Measurements from ENCODE around the gene OR11G2.
"Not testable (repeated sequence)": the region's sequence is repeated elsewhere in the genome, so short reads cannot be mapped to it uniquely, and the experiment has no call there.

The OR11G2 gene

DNA sequence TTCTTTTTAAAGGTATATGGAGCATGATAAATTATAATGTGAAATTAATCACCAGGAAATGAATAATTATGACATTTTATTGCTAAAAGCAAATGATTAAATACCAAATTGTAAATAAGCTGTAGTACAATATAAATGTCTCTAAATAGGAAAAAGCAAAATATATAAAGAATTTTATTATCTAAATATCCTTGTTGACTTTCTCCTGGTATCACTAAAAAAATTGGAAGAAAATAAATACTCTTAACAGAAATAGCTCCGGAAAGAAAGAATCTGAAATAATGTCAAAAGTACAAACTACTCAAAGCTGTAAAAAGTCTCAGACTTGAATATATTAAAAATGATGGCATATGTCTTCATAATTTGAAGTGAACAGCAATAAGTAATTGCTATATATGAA lies 38.0 kb downstream of the OR11G2 start, which contains the start of gene OR11H7:
Gene OR11H7, plus strand, starts transcription at position 301 of the 400 bp plus-strand sequence.
- DNase-seq, result no peak

DNA sequence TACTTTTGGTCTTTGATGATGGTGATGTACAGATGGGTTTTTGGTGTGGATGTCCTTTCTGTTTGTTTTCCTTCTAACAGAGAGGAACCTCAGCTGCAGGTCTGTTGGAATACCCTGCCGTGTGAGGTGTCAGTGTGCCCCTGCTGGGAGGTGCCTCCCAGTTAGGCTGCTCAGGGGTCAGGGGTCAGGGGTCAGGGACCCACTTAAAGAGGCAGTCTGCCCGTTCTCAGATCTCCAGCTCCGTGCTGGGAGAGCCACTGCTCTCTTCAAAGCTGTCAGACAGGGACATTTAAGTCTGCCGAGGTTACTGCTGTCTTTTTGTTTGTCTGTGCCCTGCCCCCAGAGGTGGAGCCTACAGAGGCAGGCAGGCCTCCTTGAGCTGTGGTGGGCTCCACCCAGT lies 44.7 kb downstream of the OR11G2 start:
- DNase-seq, result not testable (repeated sequence)

DNA sequence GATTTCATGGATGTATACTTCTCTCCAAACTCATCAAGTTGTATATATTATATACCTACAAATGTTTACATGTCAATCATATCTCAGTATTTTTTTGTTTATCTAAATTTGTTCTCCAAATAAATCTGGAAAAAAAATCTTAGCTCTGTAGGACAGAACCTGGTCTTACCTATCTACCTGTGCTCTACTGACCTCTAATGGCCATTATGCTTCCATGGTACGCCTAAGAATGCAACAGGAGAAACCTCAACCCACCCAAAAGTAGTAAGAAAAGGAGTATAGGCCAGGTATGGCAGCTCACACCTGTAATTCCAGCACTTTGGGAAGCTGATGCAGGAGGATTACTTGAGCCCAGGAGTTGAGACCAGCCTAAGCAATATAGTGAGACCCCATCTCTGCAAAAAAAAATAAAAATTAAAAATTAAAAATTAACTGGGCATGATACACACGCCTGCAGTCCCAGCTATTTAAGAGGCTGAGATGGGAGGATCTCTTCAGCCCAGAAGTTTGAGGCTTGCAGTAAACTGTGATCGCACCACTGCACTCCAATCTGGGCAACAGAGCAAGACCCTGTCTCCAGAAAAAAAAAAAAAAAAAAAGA lies 57.0 kb downstream of the OR11G2 start:
- no peak for DNase-seq

All from fibroblast of skin of back (primary cell).